Amniotic epithelial cell (primary cell): ENCODE data around the gene SPRR1A.

ENCODE experiments used
- DNase-seq: peaks from one replicate; pipeline ENCODE4 v3.0.0-alpha.2; 2010; ENCODE audit warnings: low read depth

Gene SPRR1A

GRCh38 chr1:153030895-153031294, 47.0 kb downstream of the SPRR1A start, which contains the start of gene SPRR1B:
TSS of gene SPRR1B (plus strand) at chr1:153031203. CDS start at chr1:153032346, 1,143 bp downstream.
- no peak for DNase-seq

GRCh38 chr1:153032073-153032472, 48.2 kb downstream of the SPRR1A start:
- DNase-seq = no peak

- DNase-seq = peak; percentile 77
Measured at GRCh38 chr1:153032677-153033308, 48.9 kb downstream of the SPRR1A start.

- DNase-seq = no peak
Measured at GRCh38 chr1:153035211-153035610, 51.3 kb downstream of the SPRR1A start.
